KMS-11 (cell line): ENCODE data around the gene CEBPE.

ENCODE experiments used
- H2AFZ ChIP-seq: fragments of 200-600 bp; sonication (generic); 2 replicates; pipeline ENCODE4 v1.6.1; 2016; ENCODE audit warnings: antibody characterized with exemption, mixed run types, low read depth
- H3K27ac ChIP-seq: fragments of 200-600 bp; sonication (generic); 2 replicates; pipeline ENCODE4 v1.6.1; 2016; ENCODE audit warnings: mild to moderate bottlenecking, mixed run types
- H3K27me3 ChIP-seq: fragments of 200-600 bp; sonication (generic); 2 replicates; pipeline ENCODE4 v1.6.1; 2017; ENCODE audit warnings: mild to moderate bottlenecking, low read depth, mixed run types, moderate library complexity; ENCODE audit not compliant: insufficient read depth
- H3K36me3 ChIP-seq: fragments of 200-600 bp; sonication (generic); 2 replicates; pipeline ENCODE4 v1.6.1; 2017; ENCODE audit warnings: mild to moderate bottlenecking, mixed run types; ENCODE audit not compliant: insufficient read depth
- H3K4me1 ChIP-seq: fragments of 200-600 bp; sonication (generic); 2 replicates; pipeline ENCODE4 v1.6.1; 2016; ENCODE audit warnings: mild to moderate bottlenecking, low read depth, mixed run types; ENCODE audit not compliant: poor library complexity, severe bottlenecking
- H3K4me2 ChIP-seq: fragments of 200-600 bp; sonication (generic); 2 replicates; pipeline ENCODE4 v1.7.0; 2016; ENCODE audit warnings: mild to moderate bottlenecking, mixed run types
- H3K4me3 ChIP-seq: fragments of 200-600 bp; sonication (generic); IDR thresholded peaks from 2 replicates; pipeline ENCODE4 v1.6.1; 2017; ENCODE audit warnings: low read depth, low read length, mixed read lengths; ENCODE audit not compliant: insufficient read depth
- H3K79me2 ChIP-seq: fragments of 200-600 bp; sonication (generic); 2 replicates; pipeline ENCODE4 v1.6.1; 2016; ENCODE audit warnings: low read depth, mixed run types; ENCODE audit not compliant: insufficient read depth
- H3K9ac ChIP-seq: fragments of 200-600 bp; sonication (generic); 2 replicates; pipeline ENCODE4 v1.6.1; 2016; ENCODE audit warnings: mild to moderate bottlenecking, mixed run types
- H4K20me1 ChIP-seq: fragments of 200-600 bp; sonication (generic); 2 replicates; pipeline ENCODE4 v1.6.1; 2016; ENCODE audit warnings: mild to moderate bottlenecking, mixed run types; ENCODE audit not compliant: insufficient read depth
- CTCF ChIP-seq: fragments of 200-600 bp; sonication (generic); conservative IDR thresholded peaks from 2 replicates; pipeline ENCODE4 v1.6.1; 2017; ENCODE audit warnings: low read depth, mild to moderate bottlenecking, antibody characterized with exemption, low read length, moderate library complexity, mixed read lengths

The CEBPE gene

GRCh38 chr14:23125011-23125410 is 6.0 kb upstream of the CEBPE start:
- Histone ChIP-seq H3K36me3 (no peaks in the 10 kb centered on the region), H3K4me3 (no peak overlapping the region), H3K4me2 (no peak overlapping the region)

GRCh38 chr14:23124337-23124954 is 5.4 kb upstream of the CEBPE start:
- H4K20me1 ChIP-seq = no peaks in the 10 kb centered on the region
- no peak for TF ChIP-seq CTCF
- no peaks in the 10 kb centered on the region for H3K36me3 ChIP-seq
- no peaks in the 10 kb centered on the region for H3K79me2 ChIP-seq
- H3K4me1 ChIP-seq = peaks cover 14% of the 10 kb centered on the region
- no peaks in the 10 kb centered on the region for H3K27me3 ChIP-seq
- H2AFZ ChIP-seq = no peak overlapping the region
- no peak overlapping the region for H3K27ac ChIP-seq
- H3K4me3 ChIP-seq = no peak overlapping the region
- H3K4me2 ChIP-seq = no peak overlapping the region
- no peak overlapping the region for H3K9ac ChIP-seq

More at GRCh38 chr14:23125011-23125410, 6.0 kb upstream of the CEBPE start:
- H3K79me2 ChIP-seq = no peaks in the 10 kb centered on the region
- no peaks in the 10 kb centered on the region for H4K20me1 ChIP-seq
- no peaks in the 10 kb centered on the region for H3K27me3 ChIP-seq
- no peak overlapping the region for H2AFZ ChIP-seq
- no peak overlapping the region for H3K9ac ChIP-seq
- no peak for TF ChIP-seq CTCF
- peaks cover 14% of the 10 kb centered on the region for H3K4me1 ChIP-seq
- no peak overlapping the region for H3K27ac ChIP-seq

- no peak overlapping the region for H2AFZ ChIP-seq
- no peak overlapping the region for H3K27ac ChIP-seq
- H3K79me2 ChIP-seq = no peaks in the 10 kb centered on the region
- H3K27me3 ChIP-seq = no peaks in the 10 kb centered on the region
- H3K4me1 ChIP-seq = peaks cover 14% of the 10 kb centered on the region
- no peaks in the 10 kb centered on the region for H4K20me1 ChIP-seq
- TF ChIP-seq CTCF = no peak
- no peak overlapping the region for H3K4me3 ChIP-seq
- H3K4me2 ChIP-seq = no peak overlapping the region
- no peak overlapping the region for H3K9ac ChIP-seq
- H3K36me3 ChIP-seq = no peaks in the 10 kb centered on the region
Measured at GRCh38 chr14:23123419-23123818, 4.4 kb upstream of the CEBPE start.

GRCh38 chr14:23122086-23122485 is 3.0 kb upstream of the CEBPE start:
- H3K36me3 ChIP-seq = no peaks in the 10 kb centered on the region
- H3K79me2 ChIP-seq = no peaks in the 10 kb centered on the region
- H3K27ac ChIP-seq = no peak overlapping the region
- H2AFZ ChIP-seq = no peak overlapping the region
- no peak overlapping the region for H3K9ac ChIP-seq
- H3K27me3 ChIP-seq = no peaks in the 10 kb centered on the region
- no peak overlapping the region for H3K4me3 ChIP-seq
- TF ChIP-seq CTCF = no peak
- H3K4me2 ChIP-seq = no peak overlapping the region
- peaks cover 14% of the 10 kb centered on the region for H3K4me1 ChIP-seq
- no peaks in the 10 kb centered on the region for H4K20me1 ChIP-seq
